Gastrocnemius medialis (tissue), 4 donors: ENCODE measurements around the gene FYCO1.

Experiments
- POLR2A ChIP-seq, 2 donors: fragments of 450-650 bp; IDR thresholded peaks; one replicate each; pipeline ENCODE4 v1.6.1; 2017; ENCODE audit warnings: antibody characterized with exemption in 2 of 2, mild to moderate bottlenecking in 2 of 2, moderate library complexity in 2 of 2
- TF ChIP-seq, protein P1 (sequence below), 5 experiments: fragments of 450-650 bp in 3 of 5; fragments of 200-600 bp in 2 of 5; sonication (generic) in 2 of 5; IDR thresholded peaks in 4 of 5; conservative IDR thresholded peaks in 1 of 5; 1 replicate in 4 of 5; 2 replicates in 1 of 5; pipeline ENCODE4 v1.5.1; 2016 to 2019; ENCODE audit warnings: antibody characterized with exemption in 5 of 5, mild to moderate bottlenecking in 3 of 5, moderate library complexity in 3 of 5

DNA sequence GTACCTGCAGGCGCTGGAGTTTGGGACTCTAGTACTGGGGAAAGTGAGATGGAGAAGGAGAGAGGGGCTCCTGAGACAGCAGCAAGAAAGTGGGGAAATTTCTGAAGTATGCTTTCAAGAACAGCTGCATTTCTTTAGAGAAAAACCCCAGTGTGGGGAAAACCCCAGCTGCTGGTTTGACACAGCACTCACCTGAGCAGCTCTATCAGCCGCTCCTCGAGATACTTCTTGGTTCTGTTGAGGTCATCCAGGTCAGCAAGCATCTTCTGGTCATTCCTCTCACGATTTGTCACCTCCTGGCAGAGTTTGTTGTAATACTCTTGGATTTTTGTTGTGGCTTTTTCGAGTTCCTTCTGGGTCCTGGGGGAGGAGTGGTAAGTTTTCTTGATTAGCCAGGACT, 33.6 kb downstream of the FYCO1 start:
- TF ChIP-seq, protein P1, sequence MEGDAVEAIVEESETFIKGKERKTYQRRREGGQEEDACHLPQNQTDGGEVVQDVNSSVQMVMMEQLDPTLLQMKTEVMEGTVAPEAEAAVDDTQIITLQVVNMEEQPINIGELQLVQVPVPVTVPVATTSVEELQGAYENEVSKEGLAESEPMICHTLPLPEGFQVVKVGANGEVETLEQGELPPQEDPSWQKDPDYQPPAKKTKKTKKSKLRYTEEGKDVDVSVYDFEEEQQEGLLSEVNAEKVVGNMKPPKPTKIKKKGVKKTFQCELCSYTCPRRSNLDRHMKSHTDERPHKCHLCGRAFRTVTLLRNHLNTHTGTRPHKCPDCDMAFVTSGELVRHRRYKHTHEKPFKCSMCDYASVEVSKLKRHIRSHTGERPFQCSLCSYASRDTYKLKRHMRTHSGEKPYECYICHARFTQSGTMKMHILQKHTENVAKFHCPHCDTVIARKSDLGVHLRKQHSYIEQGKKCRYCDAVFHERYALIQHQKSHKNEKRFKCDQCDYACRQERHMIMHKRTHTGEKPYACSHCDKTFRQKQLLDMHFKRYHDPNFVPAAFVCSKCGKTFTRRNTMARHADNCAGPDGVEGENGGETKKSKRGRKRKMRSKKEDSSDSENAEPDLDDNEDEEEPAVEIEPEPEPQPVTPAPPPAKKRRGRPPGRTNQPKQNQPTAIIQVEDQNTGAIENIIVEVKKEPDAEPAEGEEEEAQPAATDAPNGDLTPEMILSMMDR (IDR thresholded peaks at IDR 0.05 in 4 of 5, conservative IDR thresholded peaks at IDR 0.05 in 1 of 5), result no peak
- no peak for TF ChIP-seq POLR2A (IDR thresholded peaks at IDR 0.05)
